Measurements from ENCODE around the gene ITGA8.

DNA sequence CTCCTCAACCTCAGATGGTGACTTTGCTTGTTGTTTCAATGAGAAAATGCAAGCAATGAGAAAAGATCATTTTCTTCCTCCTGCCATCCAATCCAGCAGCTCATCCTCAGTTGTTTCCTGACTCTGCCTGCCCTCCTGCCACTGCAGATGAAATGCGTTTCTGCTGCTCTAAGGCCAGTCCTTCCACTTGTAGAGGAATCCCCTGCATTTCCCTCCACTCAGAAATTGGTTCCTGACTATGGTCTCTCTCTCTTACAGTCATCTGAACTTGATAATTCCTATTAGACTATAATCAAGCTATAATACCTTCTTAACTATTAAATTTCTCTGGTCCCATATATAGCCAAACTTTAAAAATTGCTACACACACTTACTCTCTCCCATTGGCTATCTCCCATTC, 14.4 kb downstream of the ITGA8 start:
- TF ChIP-seq, protein P1, sequence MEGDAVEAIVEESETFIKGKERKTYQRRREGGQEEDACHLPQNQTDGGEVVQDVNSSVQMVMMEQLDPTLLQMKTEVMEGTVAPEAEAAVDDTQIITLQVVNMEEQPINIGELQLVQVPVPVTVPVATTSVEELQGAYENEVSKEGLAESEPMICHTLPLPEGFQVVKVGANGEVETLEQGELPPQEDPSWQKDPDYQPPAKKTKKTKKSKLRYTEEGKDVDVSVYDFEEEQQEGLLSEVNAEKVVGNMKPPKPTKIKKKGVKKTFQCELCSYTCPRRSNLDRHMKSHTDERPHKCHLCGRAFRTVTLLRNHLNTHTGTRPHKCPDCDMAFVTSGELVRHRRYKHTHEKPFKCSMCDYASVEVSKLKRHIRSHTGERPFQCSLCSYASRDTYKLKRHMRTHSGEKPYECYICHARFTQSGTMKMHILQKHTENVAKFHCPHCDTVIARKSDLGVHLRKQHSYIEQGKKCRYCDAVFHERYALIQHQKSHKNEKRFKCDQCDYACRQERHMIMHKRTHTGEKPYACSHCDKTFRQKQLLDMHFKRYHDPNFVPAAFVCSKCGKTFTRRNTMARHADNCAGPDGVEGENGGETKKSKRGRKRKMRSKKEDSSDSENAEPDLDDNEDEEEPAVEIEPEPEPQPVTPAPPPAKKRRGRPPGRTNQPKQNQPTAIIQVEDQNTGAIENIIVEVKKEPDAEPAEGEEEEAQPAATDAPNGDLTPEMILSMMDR (IDR thresholded peaks at IDR 0.05; ENCODE audit: low read depth, low read length) = no peak
- TF ChIP-seq EZH2phosphoT487 (IDR thresholded peaks at IDR 0.05; ENCODE audit: low read depth) = no peak
